Adrenal gland (tissue), 5 donors: ENCODE data around the gene SCN1B.

Experiments used
- POLR2A ChIP-seq, 2 donors: fragments of 450-650 bp; IDR thresholded peaks; one replicate each; pipeline ENCODE4 v1.6.1; 2017; ENCODE audit warnings: antibody characterized with exemption in 2 of 2, mild to moderate bottlenecking in 2 of 2, moderate library complexity in 1 of 2
- TF ChIP-seq, protein P1 (sequence below), 6 experiments: fragments of 450-650 bp in 4 of 6; fragments of 200-600 bp in 2 of 6; sonication (generic) in 1 of 6; IDR thresholded peaks; 1 replicate in 5 of 6; 2 replicates in 1 of 6; pipeline versions ENCODE4 v1.5.1 to v1.8.0; 2016 to 2021; ENCODE audit warnings: antibody characterized with exemption in 6 of 6, mild to moderate bottlenecking in 2 of 6, moderate library complexity in 1 of 6
- donor health status: DM: no; HTN: no; CAD: no.

GRCh38 chr19:35038623-35039512 lies 8.6 kb downstream of the SCN1B start:
- TF ChIP-seq POLR2A (IDR thresholded peaks at IDR 0.05) = no peak
- TF ChIP-seq, protein P1, sequence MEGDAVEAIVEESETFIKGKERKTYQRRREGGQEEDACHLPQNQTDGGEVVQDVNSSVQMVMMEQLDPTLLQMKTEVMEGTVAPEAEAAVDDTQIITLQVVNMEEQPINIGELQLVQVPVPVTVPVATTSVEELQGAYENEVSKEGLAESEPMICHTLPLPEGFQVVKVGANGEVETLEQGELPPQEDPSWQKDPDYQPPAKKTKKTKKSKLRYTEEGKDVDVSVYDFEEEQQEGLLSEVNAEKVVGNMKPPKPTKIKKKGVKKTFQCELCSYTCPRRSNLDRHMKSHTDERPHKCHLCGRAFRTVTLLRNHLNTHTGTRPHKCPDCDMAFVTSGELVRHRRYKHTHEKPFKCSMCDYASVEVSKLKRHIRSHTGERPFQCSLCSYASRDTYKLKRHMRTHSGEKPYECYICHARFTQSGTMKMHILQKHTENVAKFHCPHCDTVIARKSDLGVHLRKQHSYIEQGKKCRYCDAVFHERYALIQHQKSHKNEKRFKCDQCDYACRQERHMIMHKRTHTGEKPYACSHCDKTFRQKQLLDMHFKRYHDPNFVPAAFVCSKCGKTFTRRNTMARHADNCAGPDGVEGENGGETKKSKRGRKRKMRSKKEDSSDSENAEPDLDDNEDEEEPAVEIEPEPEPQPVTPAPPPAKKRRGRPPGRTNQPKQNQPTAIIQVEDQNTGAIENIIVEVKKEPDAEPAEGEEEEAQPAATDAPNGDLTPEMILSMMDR (IDR thresholded peaks at IDR 0.05) = no peak
